GM11168 (cell line): ENCODE data around the gene KCNK15.

Experiments
- in situ Hi-C: fragments of 300-500 bp; cut with MboI; formaldehyde crosslinking; loops from one replicate; pipeline ENCODE4 v1.12.0; 2022; ENCODE audit warnings: low sequenced_read_pairs; ENCODE audit not compliant: unreplicated experiment

Gene KCNK15

GRCh38 chr20:44714701-44715498, 30.8 kb upstream of the KCNK15 start, which contains the start of gene CCN5:
Gene CCN5, plus strand, starts transcription at chr20:44715369. Its CDS starts 22 bp downstream, at chr20:44715391.
- in situ Hi-C loops, result no loop called here

- in situ Hi-C loops, result no loop called here
Observed at GRCh38 chr20:44715499-44716308, 30.0 kb upstream of the KCNK15 start.

DNA sequence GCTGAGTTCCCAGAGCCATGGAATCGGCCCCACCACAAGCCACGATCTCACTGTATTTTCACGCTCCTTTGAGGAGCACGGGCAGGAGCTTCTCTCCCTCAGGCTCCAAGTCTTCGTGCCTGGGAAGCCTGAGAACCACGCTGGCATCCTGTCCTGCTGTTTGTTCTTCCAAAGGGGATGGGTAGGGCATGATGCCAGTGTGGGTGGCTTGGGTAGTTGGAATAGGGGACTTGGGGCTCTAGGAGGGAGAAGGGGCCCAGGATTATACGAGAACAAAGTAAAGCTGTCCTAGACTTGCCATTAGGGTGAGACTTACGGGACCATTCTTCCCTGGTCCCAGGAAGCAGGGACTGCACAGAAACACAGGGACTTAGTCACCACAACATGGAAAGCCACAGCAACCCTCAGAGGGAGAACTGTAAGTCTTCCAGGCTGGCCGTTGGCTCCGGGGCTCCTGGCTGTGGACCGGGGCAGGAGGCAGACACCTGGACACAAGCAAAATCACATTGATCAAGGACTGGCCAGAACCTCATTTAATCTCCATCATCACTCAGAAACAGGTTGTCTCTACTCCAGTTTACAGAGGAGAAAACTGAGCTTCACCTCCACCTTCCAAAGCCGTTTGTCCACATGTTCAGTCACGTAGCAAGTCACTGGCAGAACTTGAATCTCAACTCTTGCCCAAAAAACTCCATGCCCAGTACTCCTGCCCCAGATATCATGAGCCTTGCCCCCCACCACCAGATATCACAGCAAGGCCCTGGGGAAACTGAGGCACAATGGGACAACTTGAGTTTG, 29.2 kb upstream of the KCNK15 start:
- in situ Hi-C loops, result no loop called here

DNA sequence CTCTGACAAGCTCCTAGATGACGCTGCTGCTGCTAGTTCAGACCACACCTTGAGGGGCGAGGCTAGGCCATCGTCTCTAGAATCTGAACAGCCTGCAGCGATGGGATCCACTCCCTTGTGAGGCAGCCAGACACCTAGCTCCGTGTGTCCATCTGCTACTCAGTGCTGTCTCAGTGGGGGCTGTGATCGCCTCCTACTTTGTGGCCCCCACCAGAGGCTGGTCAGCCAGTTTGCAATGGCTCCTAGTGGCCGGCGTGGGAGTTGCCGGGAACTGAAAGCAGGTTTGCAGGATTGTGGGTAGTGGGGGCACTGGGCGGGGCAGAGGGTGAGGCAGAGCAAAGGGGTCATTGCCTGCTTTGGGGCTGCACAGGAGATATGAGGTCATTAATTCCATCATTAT, 27.7 kb upstream of the KCNK15 start:
- in situ Hi-C loops, result no loop called here

- in situ Hi-C loops, result no loop called here
Observed at GRCh38 chr20:44719841-44720240, 25.8 kb upstream of the KCNK15 start.

DNA sequence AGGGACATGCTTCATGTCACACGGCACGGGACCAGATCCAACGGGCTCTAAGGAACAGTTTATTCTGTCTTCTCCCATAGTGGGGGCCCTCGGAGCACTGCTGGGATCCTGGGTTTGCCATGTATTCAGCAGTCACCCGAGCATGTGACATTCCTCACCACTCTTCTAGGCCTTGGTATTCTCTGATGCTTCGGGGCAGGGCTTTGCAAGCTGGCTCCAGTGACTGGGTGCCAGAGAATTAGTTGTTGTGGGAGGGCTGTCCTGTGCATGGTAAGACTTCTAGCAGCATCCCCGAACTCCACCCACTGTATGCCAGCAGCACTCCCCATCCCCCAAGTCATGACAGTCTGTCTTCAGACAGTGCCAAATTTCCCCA, 25.1 kb upstream of the KCNK15 start:
- in situ Hi-C loops, result no loop called here

DNA sequence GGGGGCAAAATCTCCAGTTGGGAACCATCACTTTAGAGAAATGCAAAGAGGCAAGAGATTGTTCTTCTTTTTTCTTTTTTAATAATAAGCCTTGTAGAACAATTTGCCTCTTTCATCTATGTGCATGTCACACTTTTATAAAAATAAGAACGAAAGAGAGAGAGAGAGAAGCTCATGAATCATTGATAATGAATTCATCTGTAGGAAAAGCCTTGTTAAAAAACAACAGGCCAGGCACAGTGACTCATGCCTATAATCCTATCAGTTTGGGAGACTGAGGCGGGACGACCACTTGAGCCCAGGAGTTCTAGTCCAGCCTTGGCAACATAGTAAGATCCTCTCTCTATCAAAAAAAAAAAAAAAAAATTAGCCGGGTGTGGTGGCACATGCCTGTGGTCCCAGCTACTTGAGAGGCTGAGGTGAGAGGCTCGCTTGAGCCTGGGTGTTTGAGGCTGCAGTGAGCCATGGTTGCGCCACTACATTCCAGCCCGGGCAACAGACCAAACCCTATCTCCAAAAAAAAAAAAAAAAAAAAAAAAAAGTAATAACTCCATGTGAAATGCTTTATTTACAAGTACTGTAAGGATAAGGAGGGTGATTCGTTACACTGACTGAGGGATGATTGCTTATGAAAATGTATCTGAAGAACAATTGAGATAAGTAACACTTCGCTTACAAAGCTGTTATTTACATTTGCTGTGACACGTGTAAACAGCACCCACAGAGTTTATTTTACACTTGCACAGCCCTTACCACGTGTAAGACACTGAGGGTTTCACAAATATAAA, 24.5 kb upstream of the KCNK15 start:
- in situ Hi-C loops, result no loop called here

- in situ Hi-C loops, result no loop called here
Observed at GRCh38 chr20:44721785-44722054, 23.9 kb upstream of the KCNK15 start.

- in situ Hi-C loops, result no loop called here
Observed at GRCh38 chr20:44722990-44723389, 22.7 kb upstream of the KCNK15 start.

GRCh38 chr20:44723391-44723790, 22.3 kb upstream of the KCNK15 start:
- in situ Hi-C loops, result no loop called here

GRCh38 chr20:44723798-44724362, 21.8 kb upstream of the KCNK15 start:
- in situ Hi-C loops, result no loop called here

DNA sequence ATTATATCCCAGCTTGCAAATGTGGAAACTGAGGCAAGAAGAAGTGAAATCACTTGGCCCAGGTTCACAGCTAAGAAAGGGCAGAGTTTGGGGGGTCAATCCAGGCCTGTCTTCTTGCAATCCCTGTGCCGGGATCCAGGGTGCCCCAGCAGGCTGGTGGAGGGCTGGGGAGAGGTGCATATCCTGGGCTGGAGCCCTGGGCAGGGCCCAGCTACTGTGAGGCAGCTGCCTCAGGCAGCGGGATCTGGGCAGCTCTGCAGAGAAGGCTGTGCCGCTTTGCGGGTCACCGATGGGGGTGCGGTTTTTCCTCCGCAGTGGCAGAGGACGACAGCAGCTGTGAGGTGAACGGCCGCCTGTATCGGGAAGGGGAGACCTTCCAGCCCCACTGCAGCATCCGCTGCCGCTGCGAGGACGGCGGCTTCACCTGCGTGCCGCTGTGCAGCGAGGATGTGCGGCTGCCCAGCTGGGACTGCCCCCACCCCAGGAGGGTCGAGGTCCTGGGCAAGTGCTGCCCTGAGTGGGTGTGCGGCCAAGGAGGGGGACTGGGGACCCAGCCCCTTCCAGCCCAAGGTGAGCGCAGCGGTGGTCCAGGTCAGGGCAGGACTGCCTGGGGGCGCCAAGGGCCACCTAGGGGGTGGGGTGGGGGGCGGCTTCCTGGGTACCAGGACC, 21.1 kb upstream of the KCNK15 start:
- in situ Hi-C loops, result no loop called here

GRCh38 chr20:44725837-44726236, 19.8 kb upstream of the KCNK15 start:
- in situ Hi-C loops, result no loop called here

DNA sequence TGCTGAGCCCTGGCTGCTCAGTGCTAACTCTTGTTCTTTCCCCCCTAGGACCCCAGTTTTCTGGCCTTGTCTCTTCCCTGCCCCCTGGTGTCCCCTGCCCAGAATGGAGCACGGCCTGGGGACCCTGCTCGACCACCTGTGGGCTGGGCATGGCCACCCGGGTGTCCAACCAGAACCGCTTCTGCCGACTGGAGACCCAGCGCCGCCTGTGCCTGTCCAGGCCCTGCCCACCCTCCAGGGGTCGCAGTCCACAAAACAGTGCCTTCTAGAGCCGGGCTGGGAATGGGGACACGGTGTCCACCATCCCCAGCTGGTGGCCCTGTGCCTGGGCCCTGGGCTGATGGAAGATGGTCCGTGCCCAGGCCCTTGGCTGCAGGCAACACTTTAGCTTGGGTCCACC, 18.6 kb upstream of the KCNK15 start:
- in situ Hi-C loops, result no loop called here

GRCh38 chr20:44727651-44728050, 18.0 kb upstream of the KCNK15 start:
- in situ Hi-C loops, result no loop called here

DNA sequence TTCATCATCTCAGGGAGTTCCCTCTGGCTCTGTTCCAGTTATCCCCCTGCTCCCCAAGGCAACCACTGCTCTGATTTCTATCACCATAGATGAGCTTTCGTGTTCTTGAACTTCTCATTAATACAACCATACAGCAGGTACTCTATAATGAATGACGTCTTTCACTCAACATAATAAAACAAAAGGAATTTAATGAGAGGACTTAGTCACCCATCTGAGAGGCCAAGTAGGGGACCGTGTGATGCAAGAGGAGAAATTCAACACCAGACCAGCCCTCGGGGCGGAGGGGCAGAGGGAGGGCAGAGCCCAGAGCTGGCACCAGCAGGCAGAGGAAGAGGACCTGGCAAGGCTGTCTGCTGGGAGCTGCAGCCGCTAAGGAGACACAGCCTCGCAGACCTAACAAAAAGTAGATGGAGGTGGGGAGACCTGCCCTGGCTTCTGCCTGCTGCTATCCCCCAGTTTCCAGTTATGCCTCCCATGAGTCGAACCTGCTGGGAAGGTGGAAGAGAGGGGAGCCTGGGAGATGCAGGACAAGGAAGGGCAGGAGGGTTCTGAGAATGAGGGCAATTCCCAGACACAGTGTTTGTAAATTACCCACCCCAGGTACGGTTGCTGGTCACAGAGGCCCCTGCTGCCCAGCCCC, 16.7 kb upstream of the KCNK15 start:
- in situ Hi-C loops, result no loop called here

DNA sequence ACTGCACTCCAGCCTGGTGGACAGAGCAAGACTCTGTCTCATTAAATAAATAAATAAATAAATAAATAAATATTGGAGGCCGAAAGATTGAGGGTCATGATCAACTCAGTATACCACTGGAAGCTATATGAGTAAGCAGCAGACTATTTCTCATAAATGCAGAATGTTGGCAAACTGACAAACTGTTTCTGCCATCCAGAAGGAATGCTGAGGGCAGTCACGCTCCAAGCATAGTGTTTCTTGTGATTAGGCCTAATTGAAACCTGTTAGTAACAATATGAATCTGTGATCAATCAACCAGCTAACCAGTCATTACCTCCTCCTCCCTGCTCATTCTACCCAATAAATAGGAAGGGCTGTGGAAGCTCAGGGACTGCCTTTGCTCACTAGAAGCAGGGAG, 15.2 kb upstream of the KCNK15 start:
- in situ Hi-C loops, result loop anchor here (5.0 kb wide), 1 partner anchor 43 kb away; no protein-coding TSS in a partner anchor

DNA sequence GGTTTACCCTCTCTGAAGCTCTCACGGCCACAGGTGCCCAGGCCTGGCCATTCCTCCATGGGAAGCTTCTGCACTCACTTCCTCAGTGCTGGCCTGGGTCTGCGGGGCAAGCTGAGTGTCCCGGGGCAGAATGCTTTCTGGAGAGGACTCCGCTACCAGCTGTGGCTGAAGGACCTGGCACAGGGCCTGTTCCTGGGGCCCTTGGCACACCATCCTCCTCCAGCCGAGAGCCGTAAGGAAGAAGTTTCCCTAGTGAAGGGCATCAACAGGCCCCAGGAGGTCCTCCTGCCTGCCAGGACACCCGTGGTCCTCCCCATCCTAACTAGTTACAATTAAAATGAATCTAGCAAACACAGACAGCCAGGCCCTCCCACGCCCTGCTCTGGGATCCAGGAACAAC, 14.0 kb upstream of the KCNK15 start:
- in situ Hi-C loops, result loop anchor here (5.0 kb wide), 1 partner anchor 44 kb away; no protein-coding TSS in a partner anchor

- in situ Hi-C loops, result loop anchor here (5.0 kb wide), 1 partner anchor 45 kb away; no protein-coding TSS in a partner anchor
Observed at GRCh38 chr20:44732327-44732726, 13.3 kb upstream of the KCNK15 start.
